Mucosa of gallbladder (tissue), 1 donor: ENCODE data around the gene TMSB4X. TPM values are rescaled to one million over a fixed set of nuclear protein-coding genes. Genes with fewer than 3 reads are reported as not detected.
"Not testable (repeated sequence)": the region's sequence is repeated elsewhere in the genome, so short reads cannot be mapped to it uniquely, and the experiment has no call there.

Experiments
- DNase-seq: peaks from one replicate; pipeline ENCODE4 v3.0.0-alpha.2; 2020; ENCODE audit warnings: low spot score
- total RNA-seq: library from RNA; stranded (reverse); gene quantifications from one replicate; pipeline ENCODE4 v1.2.1, GENCODE V29; 2021
- donor health status: DM: no; HTN: no; CAD: no.

TMSB4X gene
- total RNA-seq, 1 donor from 2014 or later: 4,832 TPM

GRCh38 chrX:12996934-12997435 lies 22.1 kb downstream of the TMSB4X start:
- DNase-seq: no peak

GRCh38 chrX:12997906-12998687 lies 23.2 kb downstream of the TMSB4X start:
- no peak for DNase-seq

DNA sequence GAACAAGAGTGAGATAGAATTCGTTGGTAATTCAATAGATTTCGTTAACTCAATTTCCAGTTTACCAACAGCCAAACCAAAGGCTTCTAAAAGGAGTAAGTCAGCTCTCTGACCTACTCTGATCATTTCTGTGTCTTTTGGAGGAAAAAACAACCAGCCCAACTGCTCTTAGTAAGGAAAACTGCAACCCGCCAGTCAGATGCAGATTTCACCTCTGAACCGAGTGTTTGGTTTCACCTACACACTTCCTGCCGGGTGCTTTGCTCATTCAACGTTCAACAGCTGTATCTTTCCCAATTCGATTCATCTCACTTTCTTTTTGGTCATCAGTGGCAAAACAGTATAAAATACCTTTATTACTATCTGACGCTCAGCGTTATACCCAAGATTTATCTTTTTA lies 24.5 kb downstream of the TMSB4X start:
- no peak for DNase-seq

DNA sequence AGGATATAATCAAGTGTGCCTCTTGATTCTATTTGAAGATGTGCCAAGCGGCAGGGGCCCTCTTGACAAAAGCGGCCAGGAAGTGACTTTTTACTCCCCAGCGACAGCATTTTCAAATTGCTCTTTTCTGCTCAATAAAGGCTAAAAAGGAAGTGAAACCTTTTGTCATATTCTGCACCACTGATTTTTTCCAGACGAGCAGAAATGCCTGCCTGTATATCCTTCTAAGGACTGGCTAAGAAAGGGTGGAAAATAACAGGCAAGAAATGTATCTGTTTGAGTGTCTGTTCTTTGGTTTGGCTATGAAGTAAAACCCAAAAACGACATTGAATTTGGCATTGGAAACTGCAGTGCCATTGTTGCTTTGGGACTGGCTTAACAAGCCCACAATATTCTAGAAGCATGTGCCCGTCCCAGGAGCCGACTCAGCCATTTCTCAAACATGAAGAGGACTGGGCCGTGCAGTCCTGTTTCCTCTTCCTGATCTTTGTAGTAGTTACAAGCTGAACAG lies 25.4 kb downstream of the TMSB4X start:
- DNase-seq: no peak

- no peak for DNase-seq
These were observed 26.2 kb downstream of the TMSB4X start for GRCh38 chrX:13001097-13001496.

GRCh38 chrX:13001961-13002671 lies 27.2 kb downstream of the TMSB4X start:
- no peak for DNase-seq

DNA sequence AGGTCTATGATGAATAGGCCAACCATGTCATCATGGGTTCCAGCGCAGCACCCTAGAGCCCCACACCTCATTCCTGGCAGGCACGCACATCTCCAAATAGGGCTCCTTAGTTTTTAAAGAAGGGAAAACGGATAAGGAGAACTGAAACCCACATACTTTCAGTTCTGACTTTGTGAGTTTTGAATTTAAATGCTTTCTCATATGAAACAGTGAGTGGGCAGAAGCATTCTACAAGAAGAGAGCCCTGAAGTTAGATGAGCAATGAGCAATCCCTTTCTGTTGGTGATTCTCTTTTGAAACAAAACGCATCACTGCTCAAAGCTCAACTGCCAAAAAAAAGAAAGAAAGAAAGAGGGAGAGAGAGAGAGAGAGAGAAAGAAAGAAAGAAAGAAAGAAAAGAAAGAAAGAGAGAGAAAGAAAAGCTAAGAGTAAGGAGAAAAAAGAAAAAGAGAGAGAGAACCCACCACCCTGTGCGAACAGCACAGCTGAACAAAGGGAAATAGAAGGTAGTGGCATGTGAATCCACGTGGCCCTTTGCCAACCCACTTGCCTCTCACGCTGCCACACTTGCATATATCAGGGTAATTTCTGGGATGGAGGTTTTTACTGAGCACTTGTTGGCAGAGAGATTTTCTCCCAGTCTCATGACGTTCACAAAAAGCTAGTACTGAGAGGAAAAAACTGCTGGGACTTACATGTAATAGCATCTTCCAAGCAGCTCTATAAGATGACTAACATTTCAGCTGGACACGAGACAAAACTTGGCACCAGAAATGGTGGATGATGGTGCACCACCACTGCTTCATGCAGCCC lies 31.0 kb downstream of the TMSB4X start:
- no peak for DNase-seq

DNA sequence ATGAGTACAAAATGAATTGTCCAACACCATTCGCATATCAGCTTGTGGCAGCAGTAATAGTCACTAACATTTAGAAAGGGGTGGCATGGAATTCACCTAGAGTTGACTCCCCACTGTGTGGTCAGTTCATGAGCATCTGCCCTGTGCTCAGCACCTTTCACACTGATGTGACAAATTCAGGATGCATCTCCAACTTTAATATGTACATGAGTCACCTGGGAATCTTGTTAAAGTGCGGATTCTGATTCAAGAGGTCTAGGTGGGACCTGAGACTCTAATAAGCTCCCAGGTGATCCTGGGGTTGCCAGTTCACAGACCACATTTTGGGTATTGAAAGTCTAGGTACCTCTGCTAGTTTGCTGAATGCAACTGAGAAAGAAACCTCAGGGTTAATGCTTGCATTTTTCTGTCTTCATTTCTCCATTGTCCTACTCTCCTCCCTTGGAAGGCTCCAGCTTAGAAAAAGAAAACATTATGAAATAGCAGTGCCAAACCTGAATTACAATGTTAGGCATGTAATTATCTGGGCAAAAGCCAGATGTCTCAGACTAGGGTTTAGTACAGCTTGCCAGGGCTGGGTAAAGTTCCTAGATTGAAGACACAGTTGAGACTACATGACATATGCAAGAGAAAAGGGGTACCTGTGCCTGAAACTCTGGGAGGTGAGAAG lies 32.7 kb downstream of the TMSB4X start:
- DNase-seq: no peak

GRCh38 chrX:13008189-13008533 lies 33.3 kb downstream of the TMSB4X start:
- no peak for DNase-seq

GRCh38 chrX:13008851-13009250 lies 33.9 kb downstream of the TMSB4X start:
- DNase-seq: no peak

DNA sequence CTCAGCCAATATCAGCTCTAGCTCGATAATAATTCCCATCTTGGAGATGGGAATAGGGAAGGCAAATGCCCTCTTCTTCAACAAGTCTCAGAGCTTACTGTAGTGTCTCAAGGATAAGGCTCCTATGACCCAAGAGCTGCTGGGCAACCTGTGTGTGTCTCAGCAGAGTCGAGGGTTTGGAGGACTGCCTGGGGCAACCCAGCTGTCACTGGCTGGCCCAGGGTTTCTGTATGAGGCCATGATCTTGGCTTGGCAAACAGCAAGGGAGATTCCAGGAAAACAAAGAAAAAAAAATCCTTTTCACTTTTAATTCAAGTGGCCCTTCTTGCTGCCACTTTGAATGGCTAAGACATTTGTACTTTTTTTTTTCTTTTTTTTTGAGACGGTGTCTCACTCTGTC lies 34.4 kb downstream of the TMSB4X start:
- no peak for DNase-seq

DNA sequence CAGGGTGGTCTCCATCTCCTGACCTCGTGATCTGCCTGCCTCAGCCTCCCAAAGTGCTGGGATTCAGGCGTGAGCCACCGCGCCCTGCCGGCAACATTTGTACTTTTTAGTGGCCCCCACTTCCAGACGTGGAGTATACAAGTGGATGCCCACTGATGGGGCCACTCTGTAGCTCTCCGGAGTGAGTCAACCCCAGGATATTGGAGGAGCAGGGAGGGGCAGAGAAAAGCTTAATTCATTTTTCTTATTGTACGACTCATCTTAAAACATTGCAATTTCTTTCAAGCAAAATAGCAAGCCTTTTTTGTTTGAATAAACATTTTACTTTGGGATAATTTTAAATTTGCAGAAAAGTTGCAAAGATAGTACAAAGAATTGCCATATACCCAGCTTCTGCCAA lies 34.9 kb downstream of the TMSB4X start:
- DNase-seq: no peak

DNA sequence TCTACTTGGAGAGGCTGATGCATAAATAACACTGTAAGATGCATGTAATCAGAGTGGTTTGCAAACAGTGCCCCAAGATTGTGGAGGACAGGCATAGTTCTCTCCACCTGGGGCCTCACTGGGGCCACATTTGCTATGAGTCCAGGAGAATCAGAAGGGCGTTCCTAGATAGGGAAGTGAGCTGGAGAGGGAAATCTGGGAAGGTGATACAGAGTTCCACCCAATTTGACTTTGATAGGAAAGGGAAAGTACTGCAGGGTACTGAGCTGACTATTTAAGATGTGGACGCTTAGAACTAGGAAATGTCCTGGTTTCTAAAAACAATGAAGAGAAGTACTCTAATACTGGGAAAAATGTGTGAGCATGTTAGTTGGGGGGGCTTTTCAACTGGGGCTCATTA lies 35.6 kb downstream of the TMSB4X start:
- no peak for DNase-seq

DNA sequence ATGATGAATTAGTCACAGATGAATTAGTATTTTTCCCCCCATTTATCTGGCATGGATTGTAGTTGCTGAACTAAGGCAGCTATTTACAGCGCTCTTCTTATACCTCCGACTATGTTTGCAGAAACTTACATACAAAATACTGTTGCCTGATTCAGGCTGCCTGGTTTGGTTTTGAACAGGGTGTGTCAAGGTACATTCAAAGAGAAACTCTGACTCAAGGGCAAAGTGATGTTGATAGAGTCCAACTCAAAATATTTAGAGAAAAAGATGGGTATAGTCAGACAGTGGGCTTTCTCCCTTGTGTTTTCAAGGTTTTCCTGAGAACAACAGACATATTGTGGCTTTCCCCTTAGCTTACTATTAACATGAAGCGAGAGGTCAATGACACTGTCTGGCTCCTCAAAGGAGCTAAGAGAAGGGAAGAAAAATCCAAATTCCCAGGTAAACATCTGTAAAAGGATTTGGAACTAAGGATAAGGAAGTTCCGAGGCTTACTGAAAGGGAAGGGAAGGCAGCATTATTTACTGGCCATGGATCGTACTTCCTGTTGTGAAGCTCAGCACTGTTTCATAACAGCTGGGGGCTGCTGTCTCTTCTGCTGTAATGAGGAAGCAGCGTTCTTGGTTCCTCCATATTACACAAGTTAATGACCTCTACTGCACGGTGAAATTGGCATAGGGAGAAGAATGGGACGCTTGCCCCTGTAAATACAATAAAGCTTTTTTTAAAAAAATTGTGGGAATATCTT lies 38.6 kb downstream of the TMSB4X start:
- DNase-seq: no peak

DNA sequence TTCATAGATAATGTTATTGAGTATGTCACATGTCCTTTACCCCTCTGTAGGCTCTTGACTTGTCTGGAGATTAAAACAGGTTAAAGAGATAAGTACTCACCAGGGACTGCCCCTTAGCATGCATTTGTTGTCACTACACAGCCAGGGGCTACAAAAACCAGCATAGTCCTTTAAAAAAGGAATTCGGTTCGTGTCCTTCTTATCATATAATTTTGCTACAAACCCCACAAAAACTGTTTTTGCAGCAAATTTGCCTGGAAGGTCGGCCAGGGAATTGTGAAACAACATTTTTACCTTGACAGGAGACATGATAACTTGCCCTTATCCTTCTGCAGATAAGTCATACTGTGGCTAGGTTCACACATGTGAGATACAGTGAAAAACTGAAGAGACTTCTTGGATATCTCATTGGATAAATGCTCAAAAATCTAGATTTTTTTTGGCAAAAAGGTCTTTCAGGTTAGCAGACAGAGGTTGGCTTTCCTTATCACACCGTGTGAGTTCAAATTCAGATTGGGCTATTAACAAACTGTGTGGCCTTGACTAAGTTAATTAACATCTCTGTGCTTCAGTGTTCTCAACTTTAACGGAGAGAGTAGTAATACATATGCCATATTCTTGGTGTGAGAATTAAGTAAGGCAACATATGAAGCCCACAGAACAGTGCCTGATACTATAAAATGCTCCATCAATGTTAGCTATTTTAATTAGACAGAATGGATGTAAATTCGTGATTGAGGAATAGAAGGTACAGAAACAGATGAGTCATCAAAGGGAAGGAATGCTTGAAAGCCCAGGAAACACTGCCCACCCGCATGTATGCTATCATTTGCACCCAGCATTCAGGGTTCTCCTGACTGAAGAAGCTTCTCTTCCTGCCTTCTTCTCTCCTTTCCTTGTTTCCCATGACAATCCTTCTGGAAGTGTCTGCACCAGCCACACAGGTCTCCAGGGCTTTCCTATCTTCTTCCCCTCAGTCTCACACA lies 39.5 kb downstream of the TMSB4X start:
- DNase-seq: no peak

DNA sequence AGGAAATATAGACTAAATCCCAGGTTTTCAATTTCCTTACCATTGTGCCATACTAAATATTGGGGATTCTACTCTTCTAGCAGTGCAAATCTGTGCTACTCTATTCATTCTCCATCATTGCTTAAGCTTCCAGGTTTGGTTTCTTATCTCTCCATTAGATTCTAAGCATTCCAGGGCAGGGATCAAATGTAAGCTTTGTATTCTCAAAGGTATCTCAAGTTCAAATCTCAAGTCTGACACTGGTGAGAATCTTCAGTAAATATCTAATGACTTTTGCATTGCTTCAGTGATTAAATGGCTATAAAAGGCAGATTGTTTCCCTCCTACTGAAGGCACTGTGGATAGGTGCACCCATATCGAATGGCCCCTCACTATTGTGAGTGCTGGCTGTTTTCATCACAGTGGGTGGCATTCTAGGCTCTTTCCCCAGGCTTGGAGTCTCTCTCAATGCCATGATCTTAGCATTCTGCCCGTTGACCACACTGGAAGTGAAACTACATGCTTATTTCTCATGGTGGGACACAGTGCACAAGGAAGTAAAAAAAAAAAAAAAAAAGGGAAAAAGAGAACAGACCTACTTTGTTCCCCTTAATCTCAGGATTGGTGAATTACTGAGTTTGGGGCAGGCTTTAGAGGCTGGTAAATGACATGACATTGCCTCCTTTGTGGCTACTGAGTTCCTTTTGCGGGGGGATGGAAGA lies 40.8 kb downstream of the TMSB4X start:
- no peak for DNase-seq

- DNase-seq: not testable (repeated sequence)
These were observed 41.8 kb downstream of the TMSB4X start for GRCh38 chrX:13016731-13017130.

- no peak for DNase-seq
These were observed 48.0 kb downstream of the TMSB4X start for GRCh38 chrX:13022926-13023325.

GRCh38 chrX:13023567-13023966 lies 48.7 kb downstream of the TMSB4X start:
- no peak for DNase-seq
